BJ (cell line): ENCODE results near the gene NGB. TPM values are rescaled to one million over a fixed set of nuclear protein-coding genes. Genes with fewer than 3 reads are reported as not detected.

Source experiments
- CTCF ChIA-PET: fragments of 350-600 bp; formaldehyde crosslinking; extraction: SDS; loops from one replicate; lab custom pipeline; 2021; ENCODE audit warnings: antibody characterized with exemption, inconsistent platforms; lab: Yijun Ruan, JAX
- POLR2A ChIA-PET: fragments of 300-600 bp; sonication (Branson Sonifier 250); formaldehyde crosslinking; extraction: SDS; loops from one replicate; lab custom pipeline; 2021; ENCODE audit warnings: antibody characterized with exemption; lab: Charles Lee
- DNase-seq: peaks from one replicate; pipeline ENCODE4 v3.0.0-alpha.2; 2011; ENCODE audit warnings: low read depth
- H3K27me3 ChIP-seq: 2 replicates; pipeline ENCODE4 v1.6.0; 2011; ENCODE audit warnings: low read length; ENCODE audit not compliant: control insufficient read depth, insufficient read depth
- H3K36me3 ChIP-seq: 2 replicates; pipeline ENCODE4 v1.5.1; 2011; ENCODE audit warnings: low read length; ENCODE audit not compliant: control insufficient read depth, insufficient read depth
- H3K4me3 ChIP-seq: 2 replicates; pipeline ENCODE4 v1.5.1; 2011; ENCODE audit warnings: low read depth, mild to moderate bottlenecking, control low read depth, low read length
- polyA plus RNA-seq: library from polyadenylated mRNA; depleted of rRNA; stranded (reverse); fragments of >200 nt; gene quantifications from 2 replicates; pipeline ENCODE4 v1.2.3, GENCODE V29; 2011
- TF ChIP-seq, protein P1 (sequence below): IDR thresholded peaks from 2 replicates; pipeline ENCODE4 v1.5.1; 2011; ENCODE audit warnings: low read depth, mild to moderate bottlenecking, control low read depth, inconsistent platforms, low read length, moderate library complexity; ENCODE audit not compliant: insufficient read depth

Gene NGB
- polyA plus RNA-seq, 1 experiment, result 0.05 TPM

DNA sequence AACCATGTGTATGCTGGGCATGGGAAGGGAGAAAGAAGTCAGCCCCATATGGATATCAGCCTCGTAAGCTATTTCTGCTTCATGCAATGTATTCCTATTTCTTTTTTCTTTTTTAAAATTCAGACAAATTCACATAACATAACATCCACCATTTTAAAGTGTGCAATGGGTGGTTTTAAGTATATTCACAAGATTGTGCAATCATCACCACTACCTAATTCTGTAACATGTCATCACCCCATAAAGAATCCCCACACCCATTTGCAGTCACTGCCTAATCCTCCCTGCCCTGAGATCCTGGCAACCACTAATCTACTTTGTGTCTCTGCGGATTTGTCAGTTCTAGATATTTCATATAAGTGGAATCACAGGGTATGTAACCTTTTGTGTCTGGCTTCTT lies 40.2 kb upstream of the NGB start:
- POLR2A ChIA-PET, result no interaction called here

DNA sequence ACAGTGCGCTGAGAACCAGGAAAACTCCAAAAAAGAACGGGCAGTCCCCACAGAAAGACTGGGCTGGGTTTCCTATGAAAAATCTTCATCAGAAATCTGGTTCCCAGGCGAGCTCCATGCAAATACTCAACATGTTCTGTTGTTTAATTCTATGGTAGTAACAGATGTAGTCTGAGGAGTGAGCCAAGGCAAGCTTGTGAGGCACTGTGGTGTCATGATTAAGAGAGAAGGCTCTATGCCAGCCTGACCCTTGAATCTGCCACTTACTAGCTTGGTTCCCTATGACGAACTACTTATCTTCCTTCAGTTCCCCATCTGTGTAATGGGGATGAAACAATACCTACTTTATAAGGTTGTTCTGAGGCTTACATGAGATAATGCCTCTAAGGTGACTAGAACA lies 39.0 kb upstream of the NGB start:
- H3K4me3 ChIP-seq, result no peak overlapping the region
- no peaks in the 10 kb centered on the region for H3K27me3 ChIP-seq
- TF ChIP-seq, protein P1, sequence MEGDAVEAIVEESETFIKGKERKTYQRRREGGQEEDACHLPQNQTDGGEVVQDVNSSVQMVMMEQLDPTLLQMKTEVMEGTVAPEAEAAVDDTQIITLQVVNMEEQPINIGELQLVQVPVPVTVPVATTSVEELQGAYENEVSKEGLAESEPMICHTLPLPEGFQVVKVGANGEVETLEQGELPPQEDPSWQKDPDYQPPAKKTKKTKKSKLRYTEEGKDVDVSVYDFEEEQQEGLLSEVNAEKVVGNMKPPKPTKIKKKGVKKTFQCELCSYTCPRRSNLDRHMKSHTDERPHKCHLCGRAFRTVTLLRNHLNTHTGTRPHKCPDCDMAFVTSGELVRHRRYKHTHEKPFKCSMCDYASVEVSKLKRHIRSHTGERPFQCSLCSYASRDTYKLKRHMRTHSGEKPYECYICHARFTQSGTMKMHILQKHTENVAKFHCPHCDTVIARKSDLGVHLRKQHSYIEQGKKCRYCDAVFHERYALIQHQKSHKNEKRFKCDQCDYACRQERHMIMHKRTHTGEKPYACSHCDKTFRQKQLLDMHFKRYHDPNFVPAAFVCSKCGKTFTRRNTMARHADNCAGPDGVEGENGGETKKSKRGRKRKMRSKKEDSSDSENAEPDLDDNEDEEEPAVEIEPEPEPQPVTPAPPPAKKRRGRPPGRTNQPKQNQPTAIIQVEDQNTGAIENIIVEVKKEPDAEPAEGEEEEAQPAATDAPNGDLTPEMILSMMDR, result no peak
- H3K36me3 ChIP-seq, result no peaks in the 10 kb centered on the region
- ChIA-PET POLR2A (interaction anchor here (0.6 kb wide), 1 partner anchor 505 kb away, joined by 5 read pairs; no protein-coding TSS in a partner anchor), CTCF (interaction anchor here (0.9 to 1.3 kb wide), 3 partner anchors 9 to 14 kb away, joined by 3 to 4 read pairs (median 3); partner anchors contain the start of genes GSTZ1 and POMT2)
- DNase-seq, result no peak

More for the DNA sequence above, 40.2 kb upstream of the NGB start:
- Histone ChIP-seq H3K4me3 (no peak overlapping the region), H3K27me3 (no peaks in the 10 kb centered on the region), H3K36me3 (no peaks in the 10 kb centered on the region)
- CTCF ChIA-PET, result interaction anchor here (0.6 to 12.2 kb wide), 2 partner anchors 10 to 302 kb away, joined by 3 to 426 read pairs; no protein-coding TSS in a partner anchor
- TF ChIP-seq, protein P1, result no peak
- DNase-seq, result no peak

DNA sequence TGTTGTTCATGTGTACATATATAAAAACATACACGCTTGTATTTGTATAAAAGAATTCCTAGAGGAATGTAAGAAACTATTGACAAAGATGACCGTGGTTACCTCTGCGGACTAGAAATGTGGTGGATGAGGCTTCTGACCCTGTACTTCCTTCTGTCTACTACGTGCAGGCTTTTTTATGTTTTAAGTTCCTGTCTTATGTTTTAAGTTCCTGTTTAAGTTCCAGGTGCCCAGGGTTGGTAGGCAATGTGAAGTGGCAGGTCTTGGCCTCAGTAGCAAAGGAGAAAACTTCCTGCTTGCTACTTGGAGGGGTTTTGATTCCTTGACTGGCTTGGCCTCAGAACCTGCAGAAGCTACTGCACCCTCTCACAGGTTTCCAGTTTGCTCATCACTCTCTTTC lies 38.1 kb upstream of the NGB start:
- no peaks in the 10 kb centered on the region for H3K36me3 ChIP-seq
- no peak overlapping the region for H3K4me3 ChIP-seq
- ChIA-PET CTCF (interaction anchor here (0.9 to 1.3 kb wide), 2 partner anchors 8 to 12 kb away, joined by 3 to 4 read pairs; partner anchors contain the start of genes GSTZ1 and POMT2), POLR2A (no interaction called here)
- DNase-seq, result no peak
- TF ChIP-seq, protein P1, result no peak
- no peaks in the 10 kb centered on the region for H3K27me3 ChIP-seq

DNA sequence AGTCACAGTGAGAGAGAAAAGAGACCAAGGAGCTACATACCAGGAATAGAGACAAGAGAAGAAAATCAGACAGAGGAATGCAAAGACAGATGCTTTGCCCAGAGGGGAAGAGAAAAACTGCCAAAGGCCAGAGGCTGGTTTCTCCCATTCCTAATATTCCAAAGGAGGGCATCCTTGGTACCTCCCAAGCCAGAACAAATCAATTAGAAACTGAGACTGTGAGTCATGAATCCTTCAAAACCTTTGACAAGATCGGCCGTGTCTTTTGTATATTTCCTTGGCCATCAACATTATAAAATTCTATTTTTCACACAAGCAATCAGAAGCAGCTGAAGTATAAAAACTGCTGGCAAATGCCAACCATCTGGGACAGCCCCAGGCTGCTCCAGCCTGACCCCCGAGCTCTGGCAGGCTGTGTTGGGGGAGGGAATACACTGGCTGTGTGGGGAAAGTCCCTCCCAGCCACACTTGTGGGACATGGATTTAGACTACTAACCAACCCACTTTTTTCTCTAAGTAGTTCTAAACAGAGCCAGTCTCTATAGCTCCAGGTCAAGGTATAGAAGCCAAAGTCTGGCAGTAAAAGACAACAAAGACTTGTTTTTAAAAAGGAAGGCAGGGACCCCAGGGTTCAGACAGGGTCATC lies 36.0 kb upstream of the NGB start:
- no peaks in the 10 kb centered on the region for H3K36me3 ChIP-seq
- ChIA-PET POLR2A (interaction anchor here (0.6 to 1.0 kb wide), 2 partner anchors 13 to 305 kb away, joined by 3 to 4 read pairs; no protein-coding TSS in a partner anchor), CTCF (interaction anchor here (0.9 to 12.7 kb wide), 3 partner anchors 10 to 236 kb away, joined by 3 to 426 read pairs (median 4); partner anchors contain the start of genes GSTZ1 and POMT2)
- no peaks in the 10 kb centered on the region for H3K27me3 ChIP-seq
- H3K4me3 ChIP-seq, result no peak overlapping the region
- TF ChIP-seq, protein P1, result no peak
- DNase-seq, result no peak

DNA sequence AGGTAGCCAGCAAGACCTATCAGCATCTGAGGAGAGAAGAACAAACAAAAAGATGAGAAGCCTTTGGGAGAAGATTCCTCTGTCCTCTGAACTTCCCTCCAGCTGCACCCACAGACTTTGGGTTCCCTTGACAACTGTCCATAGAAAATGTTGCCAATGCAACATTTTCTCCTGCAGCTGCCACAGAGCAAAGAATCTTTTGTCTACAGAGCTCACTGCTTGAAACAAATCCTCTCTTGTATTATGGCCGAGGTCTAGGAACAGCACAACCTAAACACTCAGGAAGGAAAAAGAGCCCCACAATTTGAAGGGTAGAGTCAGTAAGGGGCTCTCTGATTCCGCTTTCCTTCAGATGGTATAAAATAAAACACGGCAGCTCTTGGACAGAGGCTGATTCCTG lies 35.4 kb upstream of the NGB start:
- CTCF ChIA-PET, result interaction anchor here (0.9 to 12.7 kb wide), 3 partner anchors 10 to 236 kb away, joined by 3 to 426 read pairs (median 4); partner anchors contain the start of genes GSTZ1 and POMT2

More for the DNA sequence above, 35.4 kb upstream of the NGB start:
- no peaks in the 10 kb centered on the region for H3K27me3 ChIP-seq
- TF ChIP-seq, protein P1, result no peak
- H3K4me3 ChIP-seq, result no peak overlapping the region
- H3K36me3 ChIP-seq, result no peaks in the 10 kb centered on the region
- POLR2A ChIA-PET, result interaction anchor here (0.6 to 1.0 kb wide), 2 partner anchors 14 to 306 kb away, joined by 3 to 4 read pairs; no protein-coding TSS in a partner anchor
- DNase-seq, result no peak
